Stimulated activated CD4-positive, alpha-beta T cell treated with anti-CD3 and anti-CD28 coated beads, TNF-alpha, amount 100 ng/mL, for 24 hours (primary cell): Measurements from ENCODE around the gene SLC39A3.

Source experiments
- DNase-seq, 3 experiments: peaks; one replicate each; pipeline ENCODE4 v3.0.0-alpha.2; 2020; ENCODE audit warnings: low read depth in 3 of 3

Gene SLC39A3

GRCh38 chr19:2768365-2769132 is 28.7 kb upstream of the SLC39A3 start:
- DNase-seq = no peak

DNA sequence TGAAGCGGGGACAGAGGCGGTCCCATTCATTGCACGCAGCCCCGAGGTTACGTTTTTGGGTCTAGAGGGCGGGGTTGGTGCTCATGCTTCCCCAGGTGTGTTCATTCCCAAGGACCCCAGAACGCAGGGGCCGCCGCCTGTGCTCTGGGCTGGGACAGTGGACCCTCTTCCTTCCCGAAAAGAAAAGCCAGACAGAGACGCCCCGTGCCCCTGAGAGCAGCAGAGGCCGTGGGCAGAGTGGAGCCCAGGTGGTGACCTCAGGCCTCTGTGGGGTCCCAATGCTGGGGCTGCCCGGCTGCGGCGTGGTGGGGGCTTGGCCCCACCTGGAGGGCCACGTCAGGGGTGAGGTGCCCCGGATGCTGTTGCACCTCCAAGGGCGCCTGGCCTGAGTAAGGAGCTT is 27.9 kb upstream of the SLC39A3 start:
- no peak for DNase-seq

DNA sequence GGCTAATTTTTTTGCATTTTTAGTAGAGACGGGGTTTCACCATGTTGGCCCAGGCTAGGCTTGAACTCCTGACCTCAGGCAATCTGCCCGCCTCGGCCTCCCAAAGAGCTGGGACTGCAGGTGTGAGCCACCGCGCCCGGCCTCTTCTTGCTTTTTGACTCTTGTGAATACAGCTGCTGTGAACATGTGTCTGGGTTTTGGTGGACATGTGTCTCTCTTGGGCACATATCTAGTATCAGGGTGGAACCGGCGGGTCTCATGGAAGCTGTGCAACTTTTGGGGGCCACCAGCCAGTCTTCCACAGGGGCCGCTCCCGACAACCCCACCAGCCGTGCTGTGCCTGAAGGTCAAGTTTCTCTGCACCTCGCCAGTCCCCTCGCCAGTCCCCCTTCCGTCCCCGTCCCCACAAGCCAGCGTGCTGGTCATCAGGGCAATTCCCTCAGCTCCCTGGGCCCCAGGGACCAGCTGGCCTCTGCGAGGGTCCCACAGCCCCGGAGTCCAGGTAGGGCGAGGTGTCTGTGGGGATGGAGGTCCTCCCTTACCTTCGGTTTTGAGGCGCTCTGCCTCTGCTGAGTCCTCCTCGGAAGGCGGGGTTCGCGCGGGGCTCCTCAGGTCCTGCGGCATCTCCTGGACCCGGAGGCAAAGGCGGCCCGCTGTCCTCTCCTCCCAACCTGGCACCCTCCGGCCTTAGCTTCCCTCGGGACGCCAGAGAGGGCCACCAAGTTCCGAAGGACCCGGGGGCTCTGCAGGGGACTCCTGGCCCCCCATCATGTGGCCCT is 27.0 kb upstream of the SLC39A3 start:
- DNase-seq = no peak

- no peak for DNase-seq
Measured at GRCh38 chr19:2765376-2765775, 25.6 kb upstream of the SLC39A3 start.

GRCh38 chr19:2764945-2765344 is 25.1 kb upstream of the SLC39A3 start:
- DNase-seq = no peak

DNA sequence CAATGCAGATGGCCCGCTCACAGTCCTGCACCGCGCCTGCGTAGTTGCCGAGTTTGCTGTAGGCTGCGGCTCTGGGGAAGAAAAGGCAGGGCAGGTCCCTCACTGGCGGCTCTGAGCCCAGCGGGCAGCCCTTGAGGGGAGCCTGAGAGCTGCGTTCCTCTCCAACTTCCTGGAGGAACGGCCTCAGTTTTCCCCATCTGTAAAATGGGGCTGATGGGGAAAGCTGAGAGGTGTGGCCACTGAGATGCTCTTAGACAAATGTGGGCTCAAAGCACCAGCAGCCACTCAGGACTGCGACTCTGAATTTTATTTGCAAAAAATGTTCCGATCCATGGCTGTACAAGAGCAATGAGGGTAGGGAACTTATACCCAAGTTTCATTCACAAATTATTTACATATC is 23.9 kb upstream of the SLC39A3 start:
- DNase-seq = no peak

DNA sequence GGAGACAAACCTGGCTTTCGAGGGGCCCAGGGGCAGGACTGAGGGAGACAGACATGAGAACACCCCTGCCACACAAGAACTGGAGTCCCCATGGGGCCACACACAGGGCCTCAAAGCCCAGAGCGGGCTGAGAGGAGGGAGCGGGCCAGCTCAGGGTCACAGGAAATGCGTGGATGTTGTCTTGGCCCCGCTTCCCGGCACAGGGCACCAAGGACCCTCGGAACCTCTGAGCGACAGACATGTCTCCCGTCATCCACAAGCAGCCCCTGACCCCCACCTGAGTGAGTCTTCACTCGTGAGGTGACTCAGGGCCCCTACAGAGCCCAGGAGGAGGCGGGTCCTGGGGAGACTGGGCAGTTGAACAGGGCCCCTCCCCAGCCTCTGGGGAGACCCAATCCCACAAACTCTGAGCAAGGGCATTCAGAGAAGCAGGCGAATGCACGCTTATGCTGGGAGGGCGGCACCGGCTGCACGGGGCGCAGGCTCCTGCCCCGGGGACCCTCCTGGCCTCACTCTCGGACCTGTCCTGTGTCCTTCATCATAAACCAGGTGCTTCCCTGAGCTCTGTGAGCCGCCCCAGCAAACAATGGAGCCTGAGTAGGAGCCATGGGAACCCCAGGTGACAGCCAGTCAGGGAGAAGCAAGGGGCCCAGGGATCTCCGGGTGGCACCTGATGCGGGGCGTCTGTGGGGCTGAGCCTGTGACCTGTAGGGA is 23.1 kb upstream of the SLC39A3 start:
- no peak for DNase-seq

DNA sequence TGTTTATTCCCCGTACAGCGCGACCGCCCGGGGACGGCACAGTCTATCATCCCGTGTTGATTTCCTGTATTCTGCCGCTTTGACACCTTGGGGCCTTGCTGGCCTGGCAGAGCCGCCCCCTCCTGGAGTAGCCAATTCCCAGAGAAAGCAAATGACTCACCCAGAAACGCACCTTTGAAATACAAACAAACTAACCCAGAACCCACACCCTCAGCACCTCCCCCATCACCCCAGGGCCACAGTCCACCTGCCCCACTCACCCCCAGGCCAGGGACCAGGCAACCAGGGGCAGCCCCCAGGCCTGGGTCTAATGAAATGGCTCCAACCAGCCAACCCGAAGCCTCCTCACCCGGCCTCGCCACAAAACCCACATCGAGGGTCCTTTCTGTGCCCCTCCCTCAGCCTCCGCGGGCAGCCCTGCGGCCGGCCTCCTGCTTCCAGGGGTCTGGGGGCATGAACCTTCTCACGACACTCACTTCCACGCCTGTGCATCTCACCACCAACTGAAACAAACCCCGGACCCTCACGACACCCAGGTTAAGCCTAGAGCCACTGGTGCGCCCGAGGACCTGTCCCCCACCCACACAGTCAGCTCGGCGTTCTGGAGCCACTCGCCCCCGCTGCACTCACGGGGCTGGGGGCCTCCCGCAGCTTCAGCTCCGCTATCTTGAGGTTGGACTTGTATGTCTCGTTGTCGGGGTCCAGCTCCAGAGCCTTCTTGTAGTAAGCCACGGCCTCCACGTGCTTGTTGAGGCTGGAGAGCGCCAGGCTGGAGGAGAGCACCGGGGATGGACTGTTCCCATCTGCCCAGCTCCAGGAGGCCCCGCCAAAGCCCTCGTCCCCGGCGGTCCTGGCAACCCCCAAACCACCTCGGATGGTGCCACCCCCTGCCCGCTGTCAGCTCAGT is 22.3 kb upstream of the SLC39A3 start:
- DNase-seq = no peak

DNA sequence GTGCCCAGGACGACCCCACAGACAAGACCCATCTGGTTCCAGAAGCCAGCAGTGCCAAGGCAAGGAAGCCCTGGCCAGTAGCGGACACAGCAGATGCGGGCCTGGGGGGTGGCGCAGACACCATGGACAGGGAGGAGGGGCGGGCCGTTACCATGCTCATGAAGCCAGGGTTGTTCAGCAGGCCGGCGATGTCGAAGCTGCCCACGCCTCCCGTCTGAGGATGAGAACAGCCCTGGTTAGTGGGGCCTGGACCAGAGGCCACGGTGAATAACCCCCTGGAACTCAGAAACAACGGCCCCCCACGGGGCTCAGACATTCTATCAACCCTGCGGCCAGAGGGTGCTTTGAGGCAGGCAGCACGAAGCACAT is 21.5 kb upstream of the SLC39A3 start:
- no peak for DNase-seq

DNA sequence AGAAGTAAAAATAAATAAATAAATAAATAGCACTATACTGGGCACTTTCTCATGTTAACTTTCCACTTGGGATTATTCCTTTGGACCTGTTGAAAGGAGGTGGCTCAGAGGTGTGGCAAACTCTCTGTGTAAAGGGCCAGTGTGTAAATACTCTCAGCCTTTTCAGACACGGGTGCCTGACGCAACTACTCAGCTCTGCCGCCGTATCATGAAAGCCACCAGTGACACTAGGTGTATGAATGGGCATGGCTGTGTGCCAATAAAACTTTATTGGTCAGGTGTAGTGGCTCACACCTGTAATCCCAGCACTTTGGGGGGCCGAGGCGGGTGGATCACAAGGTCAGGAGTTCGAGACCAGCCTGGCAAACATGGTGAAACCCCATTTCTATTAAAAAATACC is 20.1 kb upstream of the SLC39A3 start:
- DNase-seq = no peak

DNA sequence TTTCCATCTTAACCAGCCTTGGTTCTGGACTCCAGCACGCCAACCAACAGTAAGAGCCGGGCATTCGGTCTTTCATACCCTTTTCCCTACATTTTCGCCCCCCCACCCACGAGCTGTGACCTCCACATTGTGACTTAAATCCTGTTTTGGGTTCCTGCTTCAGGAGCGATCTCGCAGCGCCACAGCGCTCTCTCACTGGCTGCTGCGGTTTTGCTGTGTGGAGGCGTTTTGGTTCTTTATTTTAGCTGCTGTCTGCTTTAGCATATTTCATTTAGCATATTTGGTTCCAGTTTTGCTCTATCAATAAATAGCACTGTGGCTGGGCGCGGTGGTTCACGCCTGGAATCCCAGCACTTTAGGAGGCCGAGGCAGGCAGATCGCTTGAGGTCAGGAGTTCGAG is 19.5 kb upstream of the SLC39A3 start:
- no peak for DNase-seq

- no peak for DNase-seq
Measured at GRCh38 chr19:2758601-2759313, 18.9 kb upstream of the SLC39A3 start.

GRCh38 chr19:2756921-2757881 is 17.4 kb upstream of the SLC39A3 start:
- no peak for DNase-seq

- no peak for DNase-seq
Measured at GRCh38 chr19:2756477-2756876, 16.7 kb upstream of the SLC39A3 start.

- no peak for DNase-seq
Measured at GRCh38 chr19:2755811-2756210, 16.0 kb upstream of the SLC39A3 start.

DNA sequence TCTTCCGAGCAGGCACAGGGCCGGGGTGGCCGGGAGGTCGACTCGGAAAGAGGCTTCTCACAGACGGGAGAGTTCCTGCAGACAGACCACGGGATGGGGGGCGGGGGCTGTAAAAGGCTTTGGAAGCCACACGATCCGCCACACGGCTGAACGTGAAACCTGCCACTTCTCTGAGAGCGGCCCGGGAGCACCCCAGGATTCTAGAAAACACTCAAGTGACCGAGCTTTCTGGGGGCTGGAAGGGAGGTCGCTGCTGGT is 15.6 kb upstream of the SLC39A3 start:
- DNase-seq = no peak

GRCh38 chr19:2754659-2755447 is 15.0 kb upstream of the SLC39A3 start:
- DNase-seq = no peak

- DNase-seq = no peak
Measured at GRCh38 chr19:2751438-2751830, 11.6 kb upstream of the SLC39A3 start.

GRCh38 chr19:2750808-2751437 is 11.1 kb upstream of the SLC39A3 start:
- DNase-seq = no peak
